Upper lobe of left lung (tissue), 6 donors: ENCODE data around the gene NPAP1. TPM values are rescaled to one million over a fixed set of nuclear protein-coding genes. Genes with fewer than 3 reads are reported as not detected.

Experiments
- ATAC-seq, 2 donors: fragments of 200-7000 bp; cut with Tn5 transposase; one replicate each; pipeline ENCODE4 v1.9.1; 2022; ENCODE audit warnings: mild to moderate bottlenecking in 2 of 2, moderate library complexity in 2 of 2; ENCODE audit not compliant: low FRiP score in 2 of 2
- DNase-seq, 2 donors: peaks; one replicate each; pipeline ENCODE4 v3.0.0-alpha.2; 2019 to 2020
- H3K27ac ChIP-seq, 4 donors: fragments of 200-600 bp; sonication (generic); one replicate each; pipeline ENCODE4 v1.5.1; 2016 to 2019
- H3K27me3 ChIP-seq, 4 donors: fragments of 200-600 bp; sonication (generic); one replicate each; pipeline ENCODE4 v1.5.1; 2017 to 2019
- H3K36me3 ChIP-seq, 4 donors: fragments of 200-600 bp; sonication (generic); one replicate each; pipeline ENCODE4 v1.5.1; 2016 to 2019
- H3K4me1 ChIP-seq, 4 donors: fragments of 200-600 bp; sonication (generic); one replicate each; pipeline ENCODE4 v1.5.1; 2018 to 2019
- H3K4me3 ChIP-seq, 4 donors: fragments of 200-600 bp; sonication (generic); one replicate each; pipeline ENCODE4 v1.5.1; 2017 to 2019; ENCODE audit warnings: mild to moderate bottlenecking in 2 of 4, moderate library complexity in 1 of 4
- H3K9me3 ChIP-seq, 4 donors: fragments of 200-600 bp; sonication (generic); one replicate each; pipeline ENCODE4 v1.5.1; 2018 to 2019
- CTCF ChIP-seq, 6 experiments: fragments of 450-650 bp in 4 of 6; fragments of 200-600 bp in 2 of 6; sonication (generic) in 2 of 6; IDR thresholded peaks; one replicate each; pipeline ENCODE4 v1.5.1; 2016 to 2019; ENCODE audit warnings: antibody characterized with exemption in 6 of 6
- EP300 ChIP-seq, 4 donors: sonication (generic); formaldehyde crosslinking; IDR thresholded peaks; one replicate each; pipeline ENCODE4 v1.5.1; 2017; ENCODE audit warnings: antibody characterized with exemption in 4 of 4, control low read depth in 2 of 4
- POLR2A ChIP-seq, 4 donors: fragments of 450-650 bp; IDR thresholded peaks; one replicate each; pipeline ENCODE4 v1.5.1; 2016 to 2017; ENCODE audit warnings: antibody characterized with exemption in 4 of 4, mild to moderate bottlenecking in 2 of 4
- POLR2AphosphoS5 ChIP-seq, 2 donors: sonication (generic); formaldehyde crosslinking; IDR thresholded peaks; one replicate each; pipeline ENCODE4 v1.5.1; 2017; ENCODE audit warnings: antibody characterized with exemption in 2 of 2
- WGBS, 2 donors: methylation state at CpG; one replicate each; pipeline ENCODE4 v1.1.5; 2017 to 2018; 5-methylcytosine and 5-hydroxymethylcytosine counted together
- total RNA-seq, 6 donors: library from RNA; depleted of rRNA in 4 of 6; stranded (reverse); fragments of >200 nt in 4 of 6; gene quantifications; one replicate each; pipeline versions ENCODE4 v1.1.0 to v1.2.1, GENCODE V29; 2016 to 2021
- donor health status: DM: no; HTN: no; CAD: no; lungs with moderate emphysema.
- donor health status: DM: no; HTN: yes; CAD: no; lungs with severe emphysema.

The NPAP1 gene
- total RNA-seq, 6 donors from 2014 or later: under 0.01 TPM; not detected in 5

- 78 to 85% methylated on average over 2 of the region's 2 CpGs for WGBS, 2 donors
- H3K4me3 ChIP-seq: no peak overlapping the region
- H3K27me3 ChIP-seq: no peaks in the 10 kb centered on the region
- H3K4me1 ChIP-seq: no peaks in the 10 kb centered on the region
- no peak overlapping the region for H3K27ac ChIP-seq
- DNase-seq (no peak), ATAC-seq (no peak)
- H3K9me3 ChIP-seq: no peaks in the 10 kb centered on the region
- H3K36me3 ChIP-seq: no peaks in the 10 kb centered on the region
- TF ChIP-seq EP300 (IDR thresholded peaks at IDR 0.05): no peak
- no peak for TF ChIP-seq POLR2AphosphoS5 (IDR thresholded peaks at IDR 0.05)
- no peak for TF ChIP-seq POLR2A (IDR thresholded peaks at IDR 0.05)
- no peak for TF ChIP-seq CTCF (IDR thresholded peaks at IDR 0.05)
Observed at GRCh38 chr15:24729760-24730159, 54.2 kb downstream of the NPAP1 start.
